Peyer's patch (tissue), 4 donors: ENCODE measurements around the gene EDA.

Experiments used
- CTCF ChIP-seq, 6 experiments: fragments of 450-650 bp in 4 of 6; fragments of 200-600 bp in 2 of 6; sonication (generic) in 1 of 6; IDR thresholded peaks; one replicate each; pipeline ENCODE4 v1.5.1; 2017 to 2019; ENCODE audit warnings: antibody characterized with exemption in 6 of 6, mild to moderate bottlenecking in 3 of 6, moderate library complexity in 1 of 6
- POLR2A ChIP-seq, 2 donors: fragments of 450-650 bp; IDR thresholded peaks; one replicate each; pipeline ENCODE4 v1.5.1; 2017; ENCODE audit warnings: antibody characterized with exemption in 2 of 2, mild to moderate bottlenecking in 2 of 2, moderate library complexity in 2 of 2

- TF ChIP-seq CTCF (IDR thresholded peaks at IDR 0.05) (no peak), POLR2A (IDR thresholded peaks at IDR 0.05) (no peak)
Observed at GRCh38 chrX:70042399-70043371, 426.8 kb downstream of the EDA start.
